ENCODE measurements around the gene TAS2R16. TPM values are rescaled to one million over a fixed set of nuclear protein-coding genes. Genes with fewer than 3 reads are reported as not detected.

The TAS2R16 gene
- polyA plus RNA-seq, 1 donor from 2014 or later = not detected

- no peak for TF ChIP-seq EP300 (conservative IDR thresholded peaks at IDR 0.05; ENCODE audit: poor library complexity, severe bottlenecking)
- TF ChIP-seq TAF1 (IDR thresholded peaks at IDR 0.05; ENCODE audit: low read depth) = no peak
- TF ChIP-seq CTCF (IDR thresholded peaks at IDR 0.05; ENCODE audit: poor library complexity, severe bottlenecking) = no peak
- TF ChIP-seq POLR2AphosphoS5 (IDR thresholded peaks at IDR 0.05) = no peak
- no peak for TF ChIP-seq SMC3 (conservative IDR thresholded peaks at IDR 0.05; ENCODE audit: poor library complexity)
- TF ChIP-seq, protein P1, sequence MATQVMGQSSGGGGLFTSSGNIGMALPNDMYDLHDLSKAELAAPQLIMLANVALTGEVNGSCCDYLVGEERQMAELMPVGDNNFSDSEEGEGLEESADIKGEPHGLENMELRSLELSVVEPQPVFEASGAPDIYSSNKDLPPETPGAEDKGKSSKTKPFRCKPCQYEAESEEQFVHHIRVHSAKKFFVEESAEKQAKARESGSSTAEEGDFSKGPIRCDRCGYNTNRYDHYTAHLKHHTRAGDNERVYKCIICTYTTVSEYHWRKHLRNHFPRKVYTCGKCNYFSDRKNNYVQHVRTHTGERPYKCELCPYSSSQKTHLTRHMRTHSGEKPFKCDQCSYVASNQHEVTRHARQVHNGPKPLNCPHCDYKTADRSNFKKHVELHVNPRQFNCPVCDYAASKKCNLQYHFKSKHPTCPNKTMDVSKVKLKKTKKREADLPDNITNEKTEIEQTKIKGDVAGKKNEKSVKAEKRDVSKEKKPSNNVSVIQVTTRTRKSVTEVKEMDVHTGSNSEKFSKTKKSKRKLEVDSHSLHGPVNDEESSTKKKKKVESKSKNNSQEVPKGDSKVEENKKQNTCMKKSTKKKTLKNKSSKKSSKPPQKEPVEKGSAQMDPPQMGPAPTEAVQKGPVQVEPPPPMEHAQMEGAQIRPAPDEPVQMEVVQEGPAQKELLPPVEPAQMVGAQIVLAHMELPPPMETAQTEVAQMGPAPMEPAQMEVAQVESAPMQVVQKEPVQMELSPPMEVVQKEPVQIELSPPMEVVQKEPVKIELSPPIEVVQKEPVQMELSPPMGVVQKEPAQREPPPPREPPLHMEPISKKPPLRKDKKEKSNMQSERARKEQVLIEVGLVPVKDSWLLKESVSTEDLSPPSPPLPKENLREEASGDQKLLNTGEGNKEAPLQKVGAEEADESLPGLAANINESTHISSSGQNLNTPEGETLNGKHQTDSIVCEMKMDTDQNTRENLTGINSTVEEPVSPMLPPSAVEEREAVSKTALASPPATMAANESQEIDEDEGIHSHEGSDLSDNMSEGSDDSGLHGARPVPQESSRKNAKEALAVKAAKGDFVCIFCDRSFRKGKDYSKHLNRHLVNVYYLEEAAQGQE (IDR thresholded peaks at IDR 0.05; ENCODE audit: borderline replicate concordance) = no peak
- TF ChIP-seq MXI1 (conservative IDR thresholded peaks at IDR 0.05; ENCODE audit: poor library complexity, severe bottlenecking) = no peak
- no peak for TF ChIP-seq RAD21 (conservative IDR thresholded peaks at IDR 0.05)
- TF ChIP-seq EZH2 (IDR thresholded peaks at IDR 0.05; ENCODE audit: borderline replicate concordance, insufficient read depth, low read length, poor library complexity, severe bottlenecking) = no peak
- Histone ChIP-seq H4K20me1 (ENCODE audit: insufficient read depth) (no peaks in the 10 kb centered on the region), H2AFZ (ENCODE audit: low read depth, low read length) (no peak overlapping the region), H3K9me3 (ENCODE audit: low read length) (no peaks in the 10 kb centered on the region), H3K27me3 (ENCODE audit: insufficient read depth, low read depth, low read length) (no peaks in the 10 kb centered on the region), H3K4me3 (ENCODE audit: low read length) (no peak overlapping the region), H3K4me2 (ENCODE audit: low read length) (no peak overlapping the region), H3K9me2 (ENCODE audit: insufficient read depth, low read length) (no peaks in the 10 kb centered on the region), H3K79me2 (replicated peaks; ENCODE audit: insufficient read depth, low read length) (no peaks in the 10 kb centered on the region), H3K27ac (ENCODE audit: low read length) (no peak overlapping the region), H3F3A (ENCODE audit: insufficient read depth, low read length, poor library complexity, severe bottlenecking) (no peaks in the 10 kb centered on the region), H3K9ac (ENCODE audit: low read length) (no peak overlapping the region), H3K36me3 (ENCODE audit: insufficient read depth, low read length) (no peaks in the 10 kb centered on the region)
These were observed 43.8 kb upstream of the TAS2R16 start for GRCh38 chr7:123039269-123039668.

DNA sequence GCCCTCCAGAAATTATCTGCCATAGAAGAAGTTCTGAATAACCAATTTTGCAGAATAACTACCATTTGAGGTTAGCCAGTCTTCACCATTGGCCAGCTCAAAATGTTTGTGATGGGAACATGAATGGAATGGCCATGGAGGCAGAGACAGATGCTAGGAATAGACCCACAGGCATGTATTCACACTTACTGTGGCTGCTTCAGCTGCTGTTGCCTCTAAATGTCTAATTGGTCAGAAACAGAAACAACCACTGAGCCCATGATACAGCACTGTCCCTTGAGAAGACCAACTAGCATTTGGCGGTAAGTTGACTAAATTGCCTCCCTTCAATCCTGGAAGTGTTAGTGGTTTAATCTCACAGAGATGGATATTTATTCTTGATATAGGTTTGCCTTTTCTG, 38.6 kb upstream of the TAS2R16 start:
- Histone ChIP-seq H2AFZ (ENCODE audit: low read depth, low read length) (no peak overlapping the region), H3K36me3 (ENCODE audit: insufficient read depth, low read length) (no peaks in the 10 kb centered on the region), H3K27ac (ENCODE audit: low read length) (no peak overlapping the region), H3K27me3 (ENCODE audit: insufficient read depth, low read depth, low read length) (no peaks in the 10 kb centered on the region), H3K79me2 (replicated peaks; ENCODE audit: insufficient read depth, low read length) (no peaks in the 10 kb centered on the region), H3K9me2 (ENCODE audit: insufficient read depth, low read length) (no peaks in the 10 kb centered on the region), H3K9me3 (ENCODE audit: low read length) (no peaks in the 10 kb centered on the region), H3K9ac (ENCODE audit: low read length) (no peak overlapping the region), H3K4me3 (ENCODE audit: low read length) (no peak overlapping the region), H3F3A (ENCODE audit: insufficient read depth, low read length, poor library complexity, severe bottlenecking) (no peaks in the 10 kb centered on the region), H4K20me1 (ENCODE audit: insufficient read depth) (no peaks in the 10 kb centered on the region), H3K4me2 (ENCODE audit: low read length) (no peak overlapping the region)
- TF ChIP-seq EZH2 (IDR thresholded peaks at IDR 0.05; ENCODE audit: borderline replicate concordance, insufficient read depth, low read length, poor library complexity, severe bottlenecking) = no peak
- TF ChIP-seq POLR2AphosphoS5 (IDR thresholded peaks at IDR 0.05) = no peak
- no peak for TF ChIP-seq SMC3 (conservative IDR thresholded peaks at IDR 0.05; ENCODE audit: poor library complexity)
- TF ChIP-seq EP300 (conservative IDR thresholded peaks at IDR 0.05; ENCODE audit: poor library complexity, severe bottlenecking) = no peak
- no peak for TF ChIP-seq CTCF (IDR thresholded peaks at IDR 0.05; ENCODE audit: poor library complexity, severe bottlenecking)
- no peak for TF ChIP-seq RAD21 (conservative IDR thresholded peaks at IDR 0.05)
- no peak for TF ChIP-seq MXI1 (conservative IDR thresholded peaks at IDR 0.05; ENCODE audit: poor library complexity, severe bottlenecking)
- TF ChIP-seq TAF1 (IDR thresholded peaks at IDR 0.05; ENCODE audit: low read depth) = no peak
- TF ChIP-seq, protein P1 (IDR thresholded peaks at IDR 0.05; ENCODE audit: borderline replicate concordance) = no peak

All from neural cell (in vitro differentiated cells).